ENCODE data around the gene PACSIN3.

- TF ChIP-seq ZNF274 (CRISPR knock-in tag; IDR thresholded peaks at IDR 0.05) (no peak), ZSCAN22 (CRISPR knock-in tag; IDR thresholded peaks at IDR 0.05) (no peak), SP4 (CRISPR knock-in tag; IDR thresholded peaks at IDR 0.05) (no peak), RBM39 (IDR thresholded peaks at IDR 0.05; ENCODE audit: low read depth, low read length, poor library complexity, severe bottlenecking) (no peak)
Observed at GRCh38 chr11:47136327-47136726, 49.9 kb downstream of the PACSIN3 start.
